Effector memory CD4-positive, alpha-beta T cell (primary cell): ENCODE results near the gene TRIM56.
"Not testable (repeated sequence)": the region's sequence is repeated elsewhere in the genome, so short reads cannot be mapped to it uniquely, and the experiment has no call there.

ENCODE experiments used
- DNase-seq, 3 donors: peaks; one replicate each; pipeline ENCODE4 v3.0.0-alpha.2; 2020
- H3K27ac ChIP-seq: 2 replicates; pipeline ENCODE4 v1.7.0; 2013; ENCODE audit warnings: mild to moderate bottlenecking, low read length, moderate library complexity; ENCODE audit not compliant: insufficient read depth, poor library complexity, severe bottlenecking
- H3K27me3 ChIP-seq: replicated peaks from 2 replicates; pipeline ENCODE4 v1.7.0; 2013; ENCODE audit warnings: mild to moderate bottlenecking, low read length; ENCODE audit not compliant: insufficient read depth, control insufficient read depth, poor library complexity, severe bottlenecking
- H3K36me3 ChIP-seq: 2 replicates; pipeline ENCODE4 v1.7.0; 2013; ENCODE audit warnings: mild to moderate bottlenecking, low read length, moderate library complexity; ENCODE audit not compliant: control insufficient read depth, insufficient read depth
- H3K4me1 ChIP-seq: 2 replicates; pipeline ENCODE4 v1.7.0; 2013; ENCODE audit warnings: low read length, mild to moderate bottlenecking; ENCODE audit not compliant: control insufficient read depth, insufficient read depth, poor library complexity, severe bottlenecking
- H3K4me3 ChIP-seq: 2 replicates; pipeline ENCODE4 v1.7.0; 2013; ENCODE audit warnings: low read length, low read depth, mild to moderate bottlenecking; ENCODE audit not compliant: insufficient read depth, poor library complexity, severe bottlenecking
- H3K9me3 ChIP-seq: 2 replicates; pipeline ENCODE4 v1.7.0; 2013; ENCODE audit warnings: mild to moderate bottlenecking, low read length, moderate library complexity; ENCODE audit not compliant: control insufficient read depth

TRIM56 gene

DNA sequence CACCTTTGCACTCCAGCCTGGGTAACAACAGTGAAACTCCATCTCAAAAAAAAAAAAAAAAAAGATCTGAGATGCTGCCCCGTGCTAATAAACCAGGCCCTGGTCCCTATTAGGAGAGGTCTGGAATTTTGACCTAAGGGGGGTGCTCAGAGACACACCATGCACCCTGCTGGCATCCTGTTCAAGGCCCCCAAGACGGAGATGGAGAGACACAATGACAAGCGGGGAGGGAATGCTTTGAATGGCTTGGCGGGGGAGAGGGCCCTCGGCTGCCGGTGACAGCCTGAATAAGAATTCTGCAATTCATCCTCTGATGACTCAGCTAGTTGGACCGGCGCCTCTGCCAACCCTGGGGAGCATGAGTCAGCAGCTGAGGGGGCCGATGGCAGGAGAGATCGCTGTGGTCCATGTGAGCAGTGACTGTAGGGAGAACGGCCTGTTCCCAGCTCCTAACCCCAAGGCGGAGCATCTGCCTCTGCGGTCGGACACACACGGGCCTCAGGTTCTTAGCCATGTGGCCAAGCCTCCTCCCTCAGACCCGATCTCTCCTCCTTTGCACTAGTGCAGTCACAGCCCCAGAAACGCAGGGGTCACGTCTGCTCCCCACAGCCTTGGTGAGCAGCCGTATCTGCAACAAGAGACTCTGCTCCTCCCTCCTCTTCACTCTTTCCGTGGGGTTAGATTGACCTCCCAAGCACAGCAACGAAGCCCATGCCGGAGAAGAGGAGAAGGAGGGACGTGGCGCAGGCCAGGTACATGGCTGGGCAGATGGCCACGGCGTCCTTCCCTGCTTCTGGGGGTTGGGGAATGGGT, 14.9 kb downstream of the TRIM56 start:
- no peaks in the 10 kb centered on the region for H3K4me1 ChIP-seq
- no peak for DNase-seq
- no peaks in the 10 kb centered on the region for H3K36me3 ChIP-seq
- H3K27me3 ChIP-seq = no peaks in the 10 kb centered on the region
- H3K4me3 ChIP-seq = no peak overlapping the region
- H3K9me3 ChIP-seq = no peaks in the 10 kb centered on the region
- no peak overlapping the region for H3K27ac ChIP-seq

- no peak overlapping the region for H3K4me3 ChIP-seq
- H3K27ac ChIP-seq = no peak overlapping the region
- no peaks in the 10 kb centered on the region for H3K27me3 ChIP-seq
- H3K4me1 ChIP-seq = no peaks in the 10 kb centered on the region
- no peaks in the 10 kb centered on the region for H3K9me3 ChIP-seq
- DNase-seq = no peak
- H3K36me3 ChIP-seq = no peaks in the 10 kb centered on the region
These were observed 15.9 kb downstream of the TRIM56 start for GRCh38 chr7:101100858-101101847.

DNA sequence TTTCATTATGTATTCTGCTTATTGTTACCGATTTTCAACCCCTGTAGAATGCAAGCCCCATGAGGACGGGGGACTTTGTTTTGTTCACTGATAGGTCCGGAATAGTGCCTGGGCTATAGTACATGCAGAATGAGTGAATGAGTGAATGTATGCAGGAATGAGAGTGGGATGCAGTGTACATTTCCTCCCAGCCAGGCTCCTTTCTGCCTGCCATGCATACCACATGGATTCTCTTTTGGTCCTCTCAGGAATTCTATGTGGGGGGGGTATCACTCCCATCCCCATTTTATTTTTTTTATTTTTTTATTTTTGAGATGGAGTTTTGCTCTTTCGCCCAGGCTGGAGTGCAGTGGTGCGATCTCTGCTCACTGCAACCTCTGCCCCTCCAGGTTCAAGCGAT, 16.7 kb downstream of the TRIM56 start:
- H3K9me3 ChIP-seq = no peaks in the 10 kb centered on the region
- H3K4me3 ChIP-seq = no peak overlapping the region
- H3K36me3 ChIP-seq = no peaks in the 10 kb centered on the region
- no peak overlapping the region for H3K27ac ChIP-seq
- H3K27me3 ChIP-seq = no peaks in the 10 kb centered on the region
- no peak for DNase-seq
- no peaks in the 10 kb centered on the region for H3K4me1 ChIP-seq

GRCh38 chr7:101103701-101104100, 18.4 kb downstream of the TRIM56 start:
- H3K27ac ChIP-seq, DNase-seq, H3K4me3 ChIP-seq, H3K4me1 ChIP-seq, H3K27me3 ChIP-seq, H3K36me3 ChIP-seq, H3K9me3 ChIP-seq: not testable (repeated sequence)

GRCh38 chr7:101104193-101104713, 19.0 kb downstream of the TRIM56 start:
- Histone ChIP-seq H3K4me3 (no peak overlapping the region), H3K27me3 (no peaks in the 10 kb centered on the region), H3K4me1 (no peaks in the 10 kb centered on the region), H3K9me3 (no peaks in the 10 kb centered on the region), H3K27ac (no peak overlapping the region), H3K36me3 (no peaks in the 10 kb centered on the region)
- DNase-seq = no peak

GRCh38 chr7:101104799-101105198, 19.5 kb downstream of the TRIM56 start:
- DNase-seq = no peak
- Histone ChIP-seq H3K27ac (no peak overlapping the region), H3K4me3 (no peak overlapping the region), H3K27me3 (no peaks in the 10 kb centered on the region), H3K9me3 (no peaks in the 10 kb centered on the region), H3K36me3 (no peaks in the 10 kb centered on the region), H3K4me1 (no peaks in the 10 kb centered on the region)

DNA sequence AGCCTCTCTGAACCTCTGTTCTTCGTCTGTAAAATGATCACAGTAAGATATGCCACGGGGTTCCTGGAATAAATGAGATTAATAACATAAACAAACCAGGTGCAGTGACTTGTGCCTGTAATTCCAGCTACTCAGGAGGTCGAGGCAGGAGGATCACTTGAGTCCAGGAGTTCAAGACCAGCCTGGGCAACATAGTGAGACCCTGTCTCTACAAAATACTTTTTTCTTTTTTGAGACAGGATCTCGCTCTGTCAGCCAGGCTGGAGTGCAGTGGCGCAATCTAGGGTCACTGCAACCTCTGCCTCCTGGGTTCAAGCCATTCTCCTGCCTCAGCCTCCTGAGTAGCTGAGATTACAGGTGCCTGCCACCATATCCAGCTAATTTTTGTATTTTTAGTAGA, 20.0 kb downstream of the TRIM56 start:
- H3K36me3 ChIP-seq, H3K4me3 ChIP-seq, H3K9me3 ChIP-seq, H3K27me3 ChIP-seq, DNase-seq, H3K27ac ChIP-seq, H3K4me1 ChIP-seq: not testable (repeated sequence)

- H3K27ac ChIP-seq = no peak overlapping the region
- DNase-seq = no peak
- no peak overlapping the region for H3K4me3 ChIP-seq
- H3K4me1 ChIP-seq = no peaks in the 10 kb centered on the region
- H3K36me3 ChIP-seq = no peaks in the 10 kb centered on the region
- H3K9me3 ChIP-seq = no peaks in the 10 kb centered on the region
- H3K27me3 ChIP-seq = no peaks in the 10 kb centered on the region
These were observed 21.1 kb downstream of the TRIM56 start for GRCh38 chr7:101106386-101106785.

- no peaks in the 10 kb centered on the region for H3K27me3 ChIP-seq
- H3K36me3 ChIP-seq = no peaks in the 10 kb centered on the region
- H3K9me3 ChIP-seq = no peaks in the 10 kb centered on the region
- no peak for DNase-seq
- no peak overlapping the region for H3K4me3 ChIP-seq
- no peaks in the 10 kb centered on the region for H3K4me1 ChIP-seq
- no peak overlapping the region for H3K27ac ChIP-seq
These were observed 23.1 kb downstream of the TRIM56 start for GRCh38 chr7:101108330-101108857.
